Activated T-cell treated with anti-CD3 and anti-CD28 coated beads for 24 hours (primary cell): ENCODE data around the gene CARS1.

ENCODE experiments used
- DNase-seq: peaks from one replicate; pipeline ENCODE4 v3.0.0-alpha.2; 2020; ENCODE audit warnings: low read depth

The CARS1 gene

DNA sequence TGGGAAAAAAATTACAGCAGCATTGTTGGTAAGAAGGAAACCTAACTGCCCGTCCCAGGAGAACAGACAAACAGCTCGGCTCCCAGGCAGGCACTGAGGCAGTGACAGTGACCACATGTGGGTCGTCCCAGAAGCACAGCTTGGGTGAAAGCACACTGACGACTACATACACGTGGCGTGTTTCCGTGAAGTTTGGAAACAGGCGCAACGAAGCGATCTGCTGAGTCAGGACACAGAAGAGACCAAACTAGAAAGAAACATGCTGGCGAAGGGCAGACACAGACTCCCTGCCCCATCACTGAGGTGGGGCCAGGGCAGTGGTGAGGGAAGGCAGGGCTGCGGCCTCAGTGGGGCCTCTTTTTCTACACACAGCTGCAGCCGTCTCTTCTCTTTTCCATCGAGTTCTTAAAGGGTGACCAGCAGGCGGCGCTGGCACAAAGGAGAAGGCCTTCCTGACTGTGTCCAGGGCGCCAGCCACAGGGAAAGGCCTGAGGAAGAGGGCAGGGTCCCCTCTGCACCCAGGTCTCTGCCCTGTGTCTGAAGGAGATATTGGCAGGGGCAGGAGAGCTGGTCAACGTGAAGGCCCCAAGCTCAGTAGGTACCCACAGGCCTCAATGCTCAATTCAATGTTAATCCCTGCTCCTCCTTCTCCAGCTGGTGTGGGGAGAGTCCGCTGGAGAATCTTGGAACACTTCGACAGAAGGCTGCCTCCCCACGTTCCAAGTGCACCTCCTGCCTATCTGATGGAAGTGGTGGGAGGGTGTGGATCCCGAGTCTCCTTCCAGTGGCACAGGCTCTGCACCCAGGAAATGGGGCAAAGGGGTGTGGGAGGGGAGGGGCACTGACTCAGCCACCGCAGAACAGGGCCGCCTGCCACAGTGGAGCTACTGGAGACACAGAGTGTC lies 19.9 kb downstream of the CARS1 start:
- DNase-seq: no peak

GRCh38 chr11:3036419-3036818 lies 20.8 kb downstream of the CARS1 start:
- no peak for DNase-seq

DNA sequence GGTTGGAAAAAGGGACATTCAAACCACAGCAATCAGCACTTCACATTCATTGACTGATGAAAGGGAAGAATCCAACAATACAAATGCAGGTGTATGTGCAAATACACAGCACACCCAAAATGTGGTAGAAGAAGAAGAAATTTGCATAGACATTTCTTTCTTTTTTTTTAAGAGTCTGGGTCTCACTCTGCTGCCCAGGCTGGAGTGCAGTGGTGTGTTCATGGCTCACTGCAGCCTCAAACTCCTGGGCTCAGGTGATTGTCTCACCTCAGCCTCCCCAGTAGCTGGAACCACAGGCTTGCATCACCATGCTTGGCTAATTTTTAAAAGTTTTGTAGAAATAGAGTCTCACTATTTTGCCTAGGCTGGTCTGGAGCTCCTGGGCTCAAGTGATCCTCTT lies 21.9 kb downstream of the CARS1 start:
- no peak for DNase-seq

DNA sequence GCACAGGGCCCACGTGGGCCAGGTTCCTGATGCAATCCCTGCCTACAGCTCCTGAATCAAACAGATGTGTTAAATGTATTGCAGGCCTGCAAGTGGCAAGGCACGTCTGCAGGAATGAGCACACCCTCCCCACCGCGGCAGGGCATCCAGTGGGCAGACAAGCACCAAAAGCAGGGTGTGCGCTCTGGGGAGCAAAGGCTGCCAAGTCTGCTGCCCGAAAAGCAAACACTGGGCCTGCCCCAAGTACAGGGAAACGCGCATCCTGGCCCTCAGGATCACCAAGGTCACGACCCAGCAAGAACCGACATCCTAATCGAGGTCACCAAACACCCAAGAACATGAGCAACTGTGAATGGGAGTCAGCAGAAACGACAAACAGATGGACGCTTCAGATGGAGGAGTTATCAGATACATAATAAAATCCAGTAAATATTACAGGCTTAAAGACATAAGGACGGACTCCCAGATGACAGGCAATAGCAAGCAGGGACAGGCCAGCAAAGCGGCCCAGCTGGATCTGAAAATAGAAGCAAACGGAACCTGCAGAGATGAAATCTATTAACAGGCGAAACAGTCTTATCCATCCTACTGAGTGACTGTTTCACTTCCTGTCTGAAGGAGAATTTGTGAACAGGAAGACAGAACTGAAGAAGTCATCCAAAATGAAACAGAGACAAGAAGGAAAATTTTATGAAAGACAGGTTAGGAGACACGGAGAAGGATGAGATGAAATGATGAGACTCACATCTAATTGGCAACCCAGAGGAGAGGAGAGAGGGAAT lies 26.7 kb downstream of the CARS1 start:
- DNase-seq: no peak

DNA sequence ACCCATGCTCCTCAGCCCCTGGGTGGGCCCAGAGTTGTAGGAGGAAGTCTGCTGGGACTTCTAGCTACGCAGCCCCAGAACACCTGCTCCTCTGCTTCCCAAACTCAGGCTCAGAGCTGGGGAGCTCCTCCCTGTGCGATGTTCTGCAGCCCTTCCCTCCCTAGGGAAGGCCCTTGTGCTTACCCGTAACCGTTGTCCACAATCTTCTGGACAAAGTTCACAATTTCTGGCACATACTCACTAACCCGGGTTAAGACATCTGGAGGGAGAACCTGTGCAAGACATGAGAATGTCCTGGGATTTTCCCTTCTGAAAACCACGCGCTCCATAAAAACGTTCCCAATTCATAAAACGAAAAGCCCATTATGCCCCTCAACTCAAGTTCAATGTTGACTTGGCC lies 28.4 kb downstream of the CARS1 start:
- no peak for DNase-seq

GRCh38 chr11:3026803-3027202 lies 30.4 kb downstream of the CARS1 start:
- no peak for DNase-seq

DNA sequence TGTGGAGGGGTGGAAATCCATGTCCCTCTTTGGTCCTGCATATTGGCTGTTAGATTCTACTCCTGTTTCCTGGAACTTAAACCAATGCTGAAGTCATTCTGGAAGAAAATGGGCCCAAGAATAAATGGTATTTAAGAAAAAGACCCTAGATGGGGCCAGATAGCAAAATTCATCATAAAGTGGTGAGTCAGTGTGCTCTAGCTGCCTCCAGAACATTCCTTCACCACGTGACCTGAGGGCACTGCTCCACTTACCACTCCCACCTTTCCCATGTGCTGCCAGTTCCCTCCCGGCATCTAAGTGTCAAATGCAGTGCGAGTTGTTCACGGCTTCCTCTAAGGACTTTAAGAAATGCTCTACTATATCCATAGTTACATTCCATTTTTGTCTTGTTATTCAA lies 34.2 kb downstream of the CARS1 start:
- no peak for DNase-seq

DNA sequence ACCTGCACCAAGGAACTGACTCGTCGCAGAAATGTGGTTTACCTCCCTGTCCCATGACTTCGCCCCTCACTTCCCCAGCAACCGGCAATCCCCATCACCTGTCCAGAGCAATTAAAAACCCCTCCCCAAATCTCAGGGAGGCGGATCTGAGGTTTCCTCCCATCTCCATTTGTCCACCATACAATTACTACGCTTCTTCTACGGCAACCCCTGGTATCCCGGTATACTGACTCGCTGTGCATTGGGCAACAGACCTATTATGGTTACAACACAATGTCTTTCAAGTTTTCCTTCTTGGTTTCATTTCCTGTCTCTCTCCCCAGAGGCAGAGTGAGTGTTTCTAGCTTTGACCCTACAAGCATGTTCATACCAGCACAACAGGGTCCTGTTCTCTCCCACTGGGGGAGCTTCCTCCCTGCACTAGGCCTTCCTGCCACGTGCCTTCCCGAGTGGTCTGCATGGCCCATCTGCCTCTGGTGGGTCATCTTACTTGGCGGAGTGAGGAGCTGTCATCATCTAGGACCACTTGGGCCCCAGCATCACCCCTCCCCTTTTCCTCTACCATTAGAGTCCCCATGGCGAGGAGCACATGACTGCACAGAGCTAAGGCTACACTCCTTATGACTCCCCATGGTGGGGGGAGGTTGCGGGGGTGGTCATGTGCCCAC lies 34.8 kb downstream of the CARS1 start:
- no peak for DNase-seq

DNA sequence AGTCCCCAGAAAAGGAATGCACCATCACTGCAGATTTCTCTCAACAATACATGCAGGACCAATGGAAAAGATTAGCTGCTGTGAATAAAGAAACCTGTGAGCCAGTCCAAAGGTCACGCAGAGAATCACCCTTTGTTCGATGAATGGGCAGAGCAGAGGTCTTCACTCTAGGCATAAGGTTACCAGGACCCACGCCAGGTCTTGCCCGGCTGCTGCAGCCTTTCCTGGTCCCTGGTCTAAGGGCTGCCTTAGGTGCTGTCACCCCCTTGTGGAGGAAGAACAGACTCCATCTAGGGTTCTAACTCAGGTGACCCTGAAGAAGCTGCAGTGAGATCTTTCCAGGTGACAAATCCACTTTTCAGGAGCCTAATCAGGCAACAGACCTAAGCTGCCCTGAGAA lies 36.1 kb downstream of the CARS1 start:
- no peak for DNase-seq

GRCh38 chr11:3020011-3020410 lies 37.2 kb downstream of the CARS1 start:
- no peak for DNase-seq

DNA sequence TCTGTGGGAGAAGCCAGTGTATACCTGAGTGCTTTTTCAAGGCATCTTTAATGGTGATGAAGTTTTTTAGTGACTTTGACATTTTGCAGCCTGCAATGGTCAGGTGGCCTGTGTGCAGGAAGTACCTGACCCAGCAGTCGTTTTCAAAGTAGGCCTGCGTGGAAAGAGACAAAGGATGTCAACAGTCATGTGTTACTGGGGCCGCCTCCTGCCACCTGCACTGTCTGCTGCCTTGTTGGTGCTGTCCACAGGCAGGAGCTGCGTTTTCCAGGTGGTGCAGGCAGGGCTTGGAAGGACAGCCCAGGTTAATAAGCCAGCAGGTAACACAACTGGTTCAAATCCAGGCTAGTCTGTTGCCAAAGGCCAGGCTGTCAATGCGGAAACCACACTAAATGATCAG lies 38.6 kb downstream of the CARS1 start:
- no peak for DNase-seq

GRCh38 chr11:3016861-3017260 lies 40.4 kb downstream of the CARS1 start:
- DNase-seq: no peak

- DNase-seq: no peak
Observed at GRCh38 chr11:3015796-3016195, 41.4 kb downstream of the CARS1 start.

GRCh38 chr11:3014943-3015342 lies 42.3 kb downstream of the CARS1 start:
- no peak for DNase-seq

- peak; percentile 43 for DNase-seq
Observed at GRCh38 chr11:3014057-3014938, 42.9 kb downstream of the CARS1 start.

DNA sequence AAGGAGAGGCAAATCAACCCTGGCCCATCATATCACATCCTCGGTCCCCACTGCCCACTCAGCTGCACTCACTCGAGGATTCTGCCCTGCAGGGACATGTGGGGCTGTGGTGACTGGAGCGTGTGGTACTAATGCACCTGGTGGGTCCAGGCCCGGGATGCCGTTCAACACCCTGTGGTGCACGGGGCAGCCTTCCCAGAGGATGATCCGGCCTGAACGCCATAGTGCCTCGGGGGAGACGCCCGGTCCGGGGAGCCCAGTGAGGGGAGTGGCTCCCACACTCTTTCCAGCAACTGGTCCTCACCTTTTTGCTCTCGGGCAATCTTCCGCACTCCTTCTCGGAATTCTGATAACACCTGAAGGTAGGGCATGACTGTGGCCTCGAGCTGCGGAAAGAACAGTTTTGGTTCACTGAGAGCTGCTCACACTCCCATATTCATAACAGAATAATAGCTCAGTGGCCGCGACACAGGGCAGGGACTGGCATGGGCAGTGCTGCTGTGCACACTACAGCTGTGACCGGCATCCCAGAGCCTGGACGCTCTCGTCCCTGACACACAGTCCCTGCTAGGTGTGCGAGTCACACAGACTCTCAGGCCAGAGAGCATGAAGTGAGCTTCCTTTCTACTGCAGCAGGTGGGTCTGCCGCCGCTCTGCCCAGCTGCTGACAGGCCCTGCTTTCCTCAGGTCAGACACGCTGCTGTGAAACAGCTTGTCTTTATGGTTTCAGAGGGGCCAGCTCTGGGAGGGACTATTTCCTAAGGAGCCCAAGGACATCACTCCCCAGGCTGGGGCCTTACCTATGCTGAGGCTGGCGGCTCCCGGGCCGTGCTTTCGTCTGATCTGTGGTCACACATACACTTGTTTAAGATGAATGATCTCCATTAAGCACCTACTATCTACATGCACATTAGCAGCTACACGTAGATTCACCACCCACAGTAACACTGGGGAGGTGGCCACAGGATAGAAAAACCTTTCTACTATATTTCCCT lies 45.0 kb downstream of the CARS1 start:
- no peak for DNase-seq

DNA sequence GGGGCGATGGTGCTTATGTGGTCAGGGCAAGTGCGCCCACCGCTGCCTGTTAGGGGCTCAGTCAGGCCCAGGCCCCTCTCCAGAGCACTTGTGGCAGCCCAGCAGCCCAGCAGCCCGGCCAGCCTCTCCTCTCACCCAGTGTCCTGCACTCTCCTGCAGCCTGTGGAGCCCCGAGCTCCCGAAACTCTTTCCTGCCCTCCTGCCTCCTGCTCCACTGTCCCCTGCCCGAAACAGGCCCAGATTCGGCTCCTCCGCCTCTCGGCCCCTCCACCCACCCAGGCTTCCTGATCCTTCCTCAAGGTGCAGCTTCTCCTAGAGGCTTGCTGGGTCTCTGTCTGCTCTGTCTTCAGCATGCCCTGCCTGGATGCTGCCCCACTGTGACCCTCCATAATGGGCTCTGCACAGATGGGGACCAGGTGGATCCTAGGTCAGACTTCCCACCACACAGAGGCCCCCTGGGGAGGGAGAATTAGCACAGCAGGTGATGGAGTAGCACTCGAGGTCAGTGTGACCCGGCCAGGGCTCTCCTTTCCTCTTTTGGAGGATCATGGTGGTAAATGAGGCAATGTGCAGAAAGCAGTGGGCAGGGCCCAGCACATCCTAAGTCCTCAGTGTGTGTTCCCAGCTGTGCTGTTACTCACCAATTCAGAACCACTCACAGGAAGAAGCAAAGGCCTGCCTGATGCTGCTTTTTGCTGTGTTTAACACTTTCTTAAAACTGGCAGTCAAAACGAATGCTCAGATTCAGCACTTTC lies 46.5 kb downstream of the CARS1 start:
- DNase-seq: no peak

DNA sequence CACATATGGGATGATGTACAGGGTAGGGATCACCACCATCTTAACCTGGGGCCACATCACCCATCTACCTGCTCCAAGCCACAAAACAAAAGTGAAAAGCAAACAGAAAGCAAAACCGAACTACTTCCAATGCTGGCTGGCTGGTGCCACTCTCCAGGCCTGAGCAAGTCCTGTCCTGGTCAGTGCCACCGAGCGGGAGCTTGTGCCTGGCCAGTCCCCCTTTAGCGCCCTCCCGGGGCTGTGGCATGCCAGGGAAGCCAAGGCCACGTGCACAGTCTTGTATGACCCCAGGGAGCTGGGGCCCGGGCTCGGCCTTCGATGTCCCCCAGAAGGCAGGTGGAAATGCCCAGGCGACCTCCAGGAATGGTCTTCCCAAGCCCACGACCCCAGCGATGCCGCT lies 47.2 kb downstream of the CARS1 start:
- DNase-seq: no peak

GRCh38 chr11:3009481-3009880 lies 47.7 kb downstream of the CARS1 start:
- no peak for DNase-seq
